ENCODE data around the gene TANGO6.
A peak's percentile ranks its signal among the peaks of the same experiment; 100 is the strongest.
"Not testable (repeated sequence)": the region's sequence is repeated elsewhere in the genome, so short reads cannot be mapped to it uniquely, and the experiment has no call there.

Gene TANGO6

DNA sequence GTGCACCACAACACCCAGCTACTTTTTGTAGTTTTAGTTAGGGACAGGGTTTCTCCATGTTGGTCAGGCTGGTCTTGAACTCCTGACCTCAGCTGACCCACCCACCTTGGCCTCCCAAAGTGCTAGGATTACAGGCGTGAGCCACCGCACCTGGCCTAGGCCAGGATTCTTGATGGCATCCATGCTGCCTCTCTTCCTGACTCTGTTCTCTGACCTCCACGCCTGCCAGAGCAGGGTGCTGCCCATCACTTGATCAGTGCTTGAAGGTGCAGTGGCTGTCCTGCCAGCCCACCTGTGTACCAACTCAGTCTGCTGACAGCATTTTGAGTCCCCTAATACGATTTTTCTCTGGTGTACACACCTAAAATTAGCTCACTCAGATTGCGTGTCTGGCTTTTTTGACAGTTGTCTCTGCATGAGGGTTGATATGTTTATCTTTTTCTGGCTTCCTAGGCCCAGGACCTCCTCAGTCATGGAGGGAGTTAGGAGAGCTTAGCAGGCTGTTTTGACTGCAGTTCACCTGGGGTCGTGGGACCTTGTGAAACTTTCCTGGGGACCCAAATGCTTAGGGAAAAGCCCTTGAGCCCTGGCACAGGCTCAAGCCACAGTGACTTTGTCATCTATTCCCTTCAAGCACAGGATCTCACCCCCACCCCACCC, 268.0 kb downstream of the TANGO6 start:
- intact Hi-C loops (cut with DNase I) = no loop called here
- DNase-seq = no peak

DNA sequence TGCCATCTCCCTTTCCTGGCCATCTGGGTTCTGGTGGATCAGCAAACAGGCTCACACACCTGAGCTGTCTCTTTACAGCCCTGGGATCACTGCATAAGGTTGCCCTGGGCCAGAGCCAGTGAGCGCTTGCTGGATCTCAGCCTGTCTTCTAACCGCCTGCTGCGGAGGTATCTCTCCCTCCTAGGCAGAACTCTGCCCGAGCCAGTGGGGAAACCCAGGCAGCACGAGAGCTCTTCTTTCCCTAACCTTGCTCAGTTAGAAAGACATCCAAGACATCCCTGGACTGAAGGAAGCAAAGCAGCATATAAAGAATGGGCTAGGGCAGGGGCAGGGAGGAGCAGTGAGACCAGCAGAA, 268.5 kb downstream of the TANGO6 start:
- intact Hi-C loops (cut with DNase I) = no loop called here
- DNase-seq = no peak

- intact Hi-C loops (cut with DNase I) = no loop called here
- peak in 3 of 10 donors; percentile 13 to 40 (median 38) for DNase-seq
Observed at GRCh38 chr16:69112285-69113129, 269.2 kb downstream of the TANGO6 start.

DNA sequence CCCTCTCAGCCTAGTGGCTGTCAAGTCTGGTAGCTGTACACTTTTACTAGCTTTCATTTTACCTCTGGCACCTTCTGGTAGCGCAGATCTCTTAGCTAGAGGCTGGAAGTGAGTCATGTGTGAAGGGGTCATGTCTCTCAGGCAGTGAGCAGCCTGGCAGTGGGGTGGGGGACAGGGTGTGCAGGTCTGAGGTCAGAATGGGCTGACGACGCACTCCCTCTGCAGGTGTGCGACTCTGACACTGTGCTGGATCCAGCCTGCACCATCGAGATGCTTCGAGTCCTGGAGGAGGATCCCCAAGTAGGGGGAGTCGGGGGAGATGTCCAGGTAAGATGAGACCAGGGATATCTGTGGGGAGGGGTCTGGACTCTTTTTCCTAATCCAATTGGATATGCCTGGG, 269.9 kb downstream of the TANGO6 start:
- intact Hi-C loops (cut with DNase I) = no loop called here

GRCh38 chr16:69114346-69114975, 271.1 kb downstream of the TANGO6 start:
- no peak for DNase-seq
- intact Hi-C loops (cut with DNase I) = no loop called here

More for the DNA sequence above, 269.9 kb downstream of the TANGO6 start:
- DNase-seq = no peak

- DNase-seq = no peak
- intact Hi-C loops (cut with DNase I) = no loop called here
Observed at GRCh38 chr16:69114976-69115355, 271.6 kb downstream of the TANGO6 start.

DNA sequence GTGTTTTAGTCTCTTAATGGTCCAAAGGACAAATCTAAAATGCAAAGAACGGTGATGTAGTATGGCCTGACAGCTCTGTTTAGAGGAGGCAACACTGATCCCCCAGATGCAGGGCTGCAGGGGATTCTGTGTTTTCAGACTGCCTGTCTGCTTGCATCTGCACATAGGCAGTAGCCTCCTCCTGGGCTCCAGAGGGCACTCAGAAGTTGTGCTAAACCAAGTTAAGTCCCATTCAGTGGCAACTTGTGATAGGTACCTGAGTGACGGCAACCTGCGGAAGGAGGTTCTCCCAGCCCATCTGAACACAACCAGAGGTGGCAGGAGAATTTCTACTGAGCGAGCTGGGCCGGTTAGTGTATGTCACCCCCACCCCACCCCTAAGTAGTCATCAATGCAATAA, 272.0 kb downstream of the TANGO6 start:
- no peak for DNase-seq
- intact Hi-C loops (cut with DNase I) = no loop called here

GRCh38 chr16:69115837-69116236, 272.5 kb downstream of the TANGO6 start:
- no peak for DNase-seq
- intact Hi-C loops (cut with DNase I) = no loop called here

- intact Hi-C loops (cut with DNase I) = no loop called here
- no peak for DNase-seq
Observed at GRCh38 chr16:69116256-69116875, 273.0 kb downstream of the TANGO6 start.

DNA sequence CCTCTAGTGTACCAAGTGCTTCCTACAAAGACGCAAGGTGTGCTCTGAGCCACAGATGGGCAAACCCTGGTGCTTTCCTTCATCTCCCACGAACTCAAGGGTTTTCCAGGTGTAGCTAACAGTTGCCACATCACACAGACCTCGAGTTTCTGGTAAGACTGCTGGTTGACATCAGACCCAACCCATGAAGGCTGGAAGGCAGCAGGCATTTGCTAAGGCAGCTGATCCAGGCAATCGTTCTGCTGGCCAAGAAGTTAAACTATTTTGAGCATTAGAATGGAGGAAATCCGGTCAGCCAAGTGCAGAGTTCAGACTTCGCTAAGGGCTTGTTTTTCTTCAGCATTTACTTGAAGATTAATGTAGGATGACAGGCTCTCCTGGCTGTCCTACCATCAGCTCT, 273.6 kb downstream of the TANGO6 start:
- no peak for DNase-seq
- intact Hi-C loops (cut with DNase I) = no loop called here

DNA sequence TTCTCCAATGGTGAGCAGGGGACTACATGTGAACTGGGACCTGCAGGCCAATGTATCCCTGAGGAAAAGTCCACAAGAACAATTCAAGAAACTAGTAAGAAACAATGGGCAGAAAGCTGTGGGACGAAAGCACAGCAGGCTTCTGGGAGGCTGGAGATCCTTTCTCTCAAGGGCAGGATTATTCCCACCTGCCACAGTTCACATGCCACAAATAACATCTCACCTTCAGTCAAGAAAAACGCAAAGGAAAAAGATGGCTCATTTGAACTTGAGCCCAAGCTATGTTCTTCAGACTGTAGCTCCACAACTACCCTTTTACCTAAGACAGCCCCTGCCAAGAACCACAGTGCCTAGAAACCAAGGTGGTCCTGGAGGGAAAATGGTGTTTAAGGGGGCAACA, 275.1 kb downstream of the TANGO6 start:
- no peak for DNase-seq
- intact Hi-C loops (cut with DNase I) = no loop called here

- intact Hi-C loops (cut with DNase I) = no loop called here
- DNase-seq = no peak
Observed at GRCh38 chr16:69118994-69119393, 275.7 kb downstream of the TANGO6 start.

- intact Hi-C loops (cut with DNase I) = no loop called here
- DNase-seq = no peak
Observed at GRCh38 chr16:69119536-69119935, 276.2 kb downstream of the TANGO6 start.

DNA sequence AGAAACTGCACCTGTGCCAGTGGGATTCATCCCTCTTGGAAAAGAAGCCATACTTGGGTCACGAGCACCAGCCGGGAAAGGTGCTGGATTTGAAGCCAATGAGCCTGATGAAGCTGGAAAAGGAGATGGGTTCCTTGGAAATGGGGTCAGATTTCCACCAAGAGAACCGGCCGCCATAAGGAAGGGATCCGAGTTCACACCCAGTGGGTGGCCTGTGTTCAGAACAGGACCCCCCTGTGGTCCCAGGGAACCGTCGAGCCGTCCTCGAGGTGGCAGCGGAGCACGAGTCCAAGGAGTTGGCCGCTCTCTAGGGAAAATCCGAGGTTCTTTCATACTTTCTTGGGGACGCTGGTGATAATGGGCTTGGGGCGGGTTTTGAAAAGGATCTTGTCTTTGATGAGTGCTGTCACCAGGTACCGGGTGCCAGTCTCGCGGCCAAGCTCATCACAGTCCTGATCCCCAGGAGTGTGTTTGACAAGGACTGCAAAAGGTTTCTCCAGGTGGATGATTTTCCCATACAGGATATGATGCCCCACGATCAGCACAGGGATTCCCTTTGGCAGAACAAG, 276.8 kb downstream of the TANGO6 start:
- no peak for DNase-seq
- intact Hi-C loops (cut with DNase I) = loop anchor here (5.0 kb wide), 1 partner anchor 273 kb away; no protein-coding TSS in a partner anchor

- peak in 2 of 10 donors; percentile 42 to 45 for DNase-seq
- intact Hi-C loops (cut with DNase I) = loop anchor here (1.0 to 5.0 kb wide), 3 partner anchors 222 to 595 kb away; no protein-coding TSS in a partner anchor
Observed at GRCh38 chr16:69123910-69124309, 280.6 kb downstream of the TANGO6 start.

DNA sequence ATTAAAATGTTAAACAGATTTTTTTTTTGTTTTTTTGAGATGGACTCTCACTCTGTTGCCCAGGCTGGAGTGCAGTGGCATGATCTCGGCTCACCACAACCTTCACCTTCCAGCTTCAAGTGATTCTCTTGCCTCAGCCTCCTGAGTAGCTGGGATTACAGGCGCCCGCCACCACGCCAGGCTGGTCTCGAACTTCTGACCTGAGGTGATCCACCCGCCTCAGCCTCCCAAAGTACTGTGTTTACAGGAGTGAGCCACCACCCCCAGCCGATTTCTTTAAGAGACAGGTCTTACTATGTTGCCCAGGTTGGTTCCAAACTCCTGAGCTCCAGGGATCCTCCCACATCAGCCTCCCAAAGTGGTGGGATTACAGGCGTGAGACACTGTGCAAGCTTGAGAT, 281.1 kb downstream of the TANGO6 start:
- intact Hi-C loops (cut with DNase I) = loop anchor here (1.0 to 5.0 kb wide), 3 partner anchors 222 to 596 kb away; no protein-coding TSS in a partner anchor
- not testable (repeated sequence) for DNase-seq

GRCh38 chr16:69124961-69125360, 281.6 kb downstream of the TANGO6 start:
- intact Hi-C loops (cut with DNase I) = loop anchor here (1.0 to 5.0 kb wide), 3 partner anchors 223 to 596 kb away; no protein-coding TSS in a partner anchor
- DNase-seq = not testable (repeated sequence)

DNA sequence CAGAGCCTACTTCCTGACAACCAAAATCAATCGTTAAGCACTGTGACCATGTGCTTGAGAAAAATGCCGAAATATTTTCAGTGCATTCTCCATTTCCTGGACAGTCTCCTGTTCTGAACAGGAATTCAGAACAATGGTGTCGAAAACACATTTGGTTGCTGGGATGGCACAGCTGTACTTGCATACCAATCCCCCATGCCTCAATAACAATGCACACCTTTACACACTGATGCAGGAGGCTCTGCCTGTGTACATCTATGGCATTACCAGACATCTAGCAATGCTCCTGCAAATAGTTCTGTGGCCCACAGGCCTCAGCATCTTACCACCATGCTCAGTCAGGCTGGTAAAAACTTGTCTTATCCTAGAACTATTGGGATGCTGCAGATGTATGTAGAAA, 282.9 kb downstream of the TANGO6 start:
- no peak for DNase-seq
- intact Hi-C loops (cut with DNase I) = no loop called here

GRCh38 chr16:69126801-69127200, 283.5 kb downstream of the TANGO6 start:
- DNase-seq; intact Hi-C loops (cut with DNase I): not testable (repeated sequence)

DNA sequence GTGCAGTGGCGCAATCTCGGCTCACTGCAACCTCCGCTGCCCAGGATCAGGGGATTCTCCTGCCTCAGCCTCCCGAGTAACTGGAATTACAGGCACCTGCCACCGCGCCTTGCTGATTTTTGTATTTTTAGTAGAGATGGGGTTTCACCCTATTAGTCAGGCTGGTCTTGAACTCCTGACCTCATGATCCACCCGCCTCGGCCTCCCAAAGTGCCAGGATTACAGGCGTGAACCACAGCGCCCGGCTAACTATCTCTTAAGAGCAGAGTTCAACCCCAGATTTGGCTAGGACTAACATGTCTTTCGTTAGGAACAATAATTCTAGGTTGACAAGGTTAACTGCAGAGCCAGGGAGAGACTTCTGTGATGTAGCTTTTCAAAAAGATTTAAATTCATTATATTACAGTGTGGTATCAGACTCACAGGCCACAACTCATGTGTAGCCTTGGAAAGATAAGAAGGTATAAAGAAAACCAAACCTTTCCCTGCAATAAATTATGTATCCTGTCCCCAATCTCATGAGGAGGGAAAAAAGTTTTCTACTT, 284.7 kb downstream of the TANGO6 start:
- DNase-seq = no peak
- intact Hi-C loops (cut with DNase I) = no loop called here

Data from posterior cingulate gyrus (tissue), 11 donors.